ENCODE measurements around the gene TACC2. TPM values are rescaled to one million over a fixed set of nuclear protein-coding genes. Genes with fewer than 3 reads are reported as not detected.
"Not testable (repeated sequence)": the region's sequence is repeated elsewhere in the genome, so short reads cannot be mapped to it uniquely, and the experiment has no call there.

TACC2 gene
- total and polyA plus RNA-seq, 2 donors (not counting 1 experiment from before 2014, with no cell fraction given) = not detected

GRCh38 chr10:122060250-122060649 is 71.3 kb downstream of the TACC2 start:
- Mint-ChIP-seq H3K4me1 (no peaks in the 10 kb centered on the region), H3K9me3 (ENCODE audit: insufficient read depth) (peaks cover 2% of the 10 kb centered on the region), H3K27ac (no peak overlapping the region), H3K4me3 (no peak overlapping the region), H3K27me3 (peaks cover 5% of the 10 kb centered on the region)
- ATAC-seq (ENCODE audit: low read depth) = no peak
- no peak for TF ChIP-seq EZH2 (IDR thresholded peaks at IDR 0.05; ENCODE audit: borderline replicate concordance, insufficient read depth, low read depth, low read length, poor library complexity, severe bottlenecking)
- no peak for TF ChIP-seq CTCF (IDR thresholded peaks at IDR 0.05)
- Histone ChIP-seq H3K9ac (ENCODE audit: low read length) (no peak overlapping the region), H3K27ac (ENCODE audit: low read length in 2 of 2) (no peak overlapping the region), H3K27me3 (replicated peaks in 1 of 4; ENCODE audit: control extremely low read depth in 1 of 4, control insufficient read depth in 3 of 4, insufficient read depth in 4 of 4, low read length in 3 of 4) (no peaks in the 10 kb centered on the region), H3K9me3 (ENCODE audit: control extremely low read depth in 1 of 3, control insufficient read depth in 2 of 3, insufficient read depth in 1 of 3, low read length in 2 of 3) (peaks cover 0 to 11% (median 0%) of the 10 kb centered on the region in 3 donors), H3K36me3 (replicated peaks in 1 of 2; ENCODE audit: control extremely low read depth in 1 of 2, control insufficient read depth in 1 of 2, extremely low read depth in 1 of 2, insufficient read depth in 2 of 2, low read length in 1 of 2) (no peaks in the 10 kb centered on the region), H4K20me1 (ENCODE audit: control insufficient read depth, insufficient read depth, low read length, poor library complexity, severe bottlenecking) (no peaks in the 10 kb centered on the region), H3K4me1 (ENCODE audit: control insufficient read depth in 2 of 2, insufficient read depth in 2 of 2, low read length in 2 of 2) (no peaks in the 10 kb centered on the region), H3K79me2 (ENCODE audit: control insufficient read depth, insufficient read depth, low read length) (no peaks in the 10 kb centered on the region), H3K4me2 (replicated peaks; ENCODE audit: low read depth, low read length, poor library complexity, severe bottlenecking) (no peak overlapping the region), H3K4me3 (ENCODE audit: control extremely low read depth in 1 of 5, extremely low read depth in 1 of 5, insufficient read depth in 1 of 5, low read depth in 2 of 5, low read length in 4 of 5) (no peak overlapping the region), H2AFZ (ENCODE audit: insufficient read depth, low read depth, low read length, poor library complexity, severe bottlenecking) (no peak overlapping the region)
- CTCF ChIA-PET = no interaction called here
- no peak for DNase-seq
- intact Hi-C loops (cut with micrococcal nuclease) = no loop called here
- POLR2A ChIA-PET = no interaction called here
- 60% methylated on average over 2 of the region's 2 CpGs for WGBS (ENCODE audit: insufficient coverage)

- Mint-ChIP-seq H3K4me3 (no peak overlapping the region), H3K27ac (no peak overlapping the region), H3K4me1 (no peaks in the 10 kb centered on the region), H3K27me3 (peaks cover 5% of the 10 kb centered on the region), H3K9me3 (ENCODE audit: insufficient read depth) (peaks cover 2% of the 10 kb centered on the region)
- Histone ChIP-seq H3K9ac (ENCODE audit: low read length) (no peak overlapping the region), H4K20me1 (ENCODE audit: control insufficient read depth, insufficient read depth, low read length, poor library complexity, severe bottlenecking) (no peaks in the 10 kb centered on the region), H3K4me1 (ENCODE audit: control insufficient read depth in 2 of 2, insufficient read depth in 2 of 2, low read length in 2 of 2) (no peaks in the 10 kb centered on the region), H3K27ac (ENCODE audit: low read length in 2 of 2) (no peak overlapping the region), H3K27me3 (replicated peaks in 1 of 4; ENCODE audit: control extremely low read depth in 1 of 4, control insufficient read depth in 3 of 4, insufficient read depth in 4 of 4, low read length in 3 of 4) (no peaks in the 10 kb centered on the region), H3K4me3 (ENCODE audit: control extremely low read depth in 1 of 5, extremely low read depth in 1 of 5, insufficient read depth in 1 of 5, low read depth in 2 of 5, low read length in 4 of 5) (no peak overlapping the region), H3K9me3 (ENCODE audit: control extremely low read depth in 1 of 3, control insufficient read depth in 2 of 3, insufficient read depth in 1 of 3, low read length in 2 of 3) (peaks cover 0 to 8% (median 0%) of the 10 kb centered on the region in 3 donors), H3K36me3 (replicated peaks in 1 of 2; ENCODE audit: control extremely low read depth in 1 of 2, control insufficient read depth in 1 of 2, extremely low read depth in 1 of 2, insufficient read depth in 2 of 2, low read length in 1 of 2) (no peaks in the 10 kb centered on the region), H2AFZ (ENCODE audit: insufficient read depth, low read depth, low read length, poor library complexity, severe bottlenecking) (no peak overlapping the region), H3K79me2 (ENCODE audit: control insufficient read depth, insufficient read depth, low read length) (no peaks in the 10 kb centered on the region), H3K4me2 (replicated peaks; ENCODE audit: low read depth, low read length, poor library complexity, severe bottlenecking) (no peak overlapping the region)
- 71% methylated on average over 10 of the region's 13 CpGs for WGBS (ENCODE audit: insufficient coverage)
- ChIA-PET POLR2A (no interaction called here), CTCF (no interaction called here)
- intact Hi-C loops (cut with micrococcal nuclease) = no loop called here
- ATAC-seq (ENCODE audit: low read depth) (no peak), DNase-seq (no peak)
- TF ChIP-seq CTCF (IDR thresholded peaks at IDR 0.05) = no peak
These were observed 74.1 kb downstream of the TACC2 start for GRCh38 chr10:122062831-122063674.

- H3K36me3 ChIP-seq (replicated peaks in 1 of 2; ENCODE audit: control extremely low read depth in 1 of 2, control insufficient read depth in 1 of 2, extremely low read depth in 1 of 2, insufficient read depth in 2 of 2, low read length in 1 of 2); H3K9me3 Mint-ChIP-seq (ENCODE audit: insufficient read depth); H4K20me1 ChIP-seq (ENCODE audit: control insufficient read depth, insufficient read depth, low read length, poor library complexity, severe bottlenecking); H3K4me3 Mint-ChIP-seq; H3K27me3 ChIP-seq (replicated peaks in 1 of 4; ENCODE audit: control extremely low read depth in 1 of 4, control insufficient read depth in 3 of 4, insufficient read depth in 4 of 4, low read length in 3 of 4); H3K27ac Mint-ChIP-seq; POLR2A ChIA-PET; H3K4me3 ChIP-seq (ENCODE audit: control extremely low read depth in 1 of 5, extremely low read depth in 1 of 5, insufficient read depth in 1 of 5, low read depth in 2 of 5, low read length in 4 of 5); H3K4me2 ChIP-seq (replicated peaks; ENCODE audit: low read depth, low read length, poor library complexity, severe bottlenecking); DNase-seq; H2AFZ ChIP-seq (ENCODE audit: insufficient read depth, low read depth, low read length, poor library complexity, severe bottlenecking); H3K4me1 ChIP-seq (ENCODE audit: control insufficient read depth in 2 of 2, insufficient read depth in 2 of 2, low read length in 2 of 2); H3K27me3 Mint-ChIP-seq; H3K9ac ChIP-seq (ENCODE audit: low read length); intact Hi-C loops (cut with micrococcal nuclease); H3K4me1 Mint-ChIP-seq; H3K9me3 ChIP-seq (ENCODE audit: control extremely low read depth in 1 of 3, control insufficient read depth in 2 of 3, insufficient read depth in 1 of 3, low read length in 2 of 3); ATAC-seq (ENCODE audit: low read depth); H3K79me2 ChIP-seq (ENCODE audit: control insufficient read depth, insufficient read depth, low read length); H3K27ac ChIP-seq (ENCODE audit: low read length in 2 of 2); CTCF ChIA-PET: not testable (repeated sequence)
- 87% methylated on average over 8 of the region's 9 CpGs for WGBS (ENCODE audit: insufficient coverage)
These were observed 77.5 kb downstream of the TACC2 start for GRCh38 chr10:122066337-122066939.

Data from B cell (primary cell).